Epithelial cell of esophagus (primary cell): ENCODE results near the gene SEC61B.

Experiments used
- DNase-seq: peaks from one replicate; pipeline ENCODE4 v3.0.0; 2010; ENCODE audit warnings: low read depth
- H3K4me3 ChIP-seq: 2 replicates; pipeline ENCODE4 v1.5.1; 2011; ENCODE audit warnings: mild to moderate bottlenecking, low read length, control low read depth
- CTCF ChIP-seq: IDR thresholded peaks from 2 replicates; pipeline ENCODE4 v1.5.1; 2011; ENCODE audit warnings: low read depth, mild to moderate bottlenecking, low read length, control low read depth, inconsistent platforms; ENCODE audit not compliant: insufficient read depth; ENCODE audit errors: missing control alignments

Gene SEC61B

GRCh38 chr9:99261923-99262322, 39.8 kb downstream of the SEC61B start:
- H3K4me3 ChIP-seq: no peak overlapping the region
- no peak for DNase-seq
- no peak for TF ChIP-seq CTCF

- no peak overlapping the region for H3K4me3 ChIP-seq
- DNase-seq: no peak
- TF ChIP-seq CTCF: no peak
These were observed 40.9 kb downstream of the SEC61B start for GRCh38 chr9:99262949-99263418.

GRCh38 chr9:99264070-99264680, 42.1 kb downstream of the SEC61B start:
- H3K4me3 ChIP-seq: no peak overlapping the region
- peak; percentile 39 for TF ChIP-seq CTCF
- peak; percentile 62 for DNase-seq

- DNase-seq: no peak
- no peak for TF ChIP-seq CTCF
- H3K4me3 ChIP-seq: no peak overlapping the region
These were observed 43.6 kb downstream of the SEC61B start for GRCh38 chr9:99265691-99266090.

GRCh38 chr9:99266255-99267023, 44.4 kb downstream of the SEC61B start:
- H3K4me3 ChIP-seq: no peak overlapping the region
- TF ChIP-seq CTCF: peak; percentile 87
- DNase-seq: peak; percentile 69

- peak; percentile 4 for DNase-seq
- TF ChIP-seq CTCF: no peak
- H3K4me3 ChIP-seq: no peak overlapping the region
These were observed 47.3 kb downstream of the SEC61B start for GRCh38 chr9:99269416-99269815.

GRCh38 chr9:99270491-99270890, 48.4 kb downstream of the SEC61B start:
- DNase-seq: no peak
- H3K4me3 ChIP-seq: no peak overlapping the region
- TF ChIP-seq CTCF: no peak
